ENCODE results near the gene RBM39.
A peak's percentile ranks its signal among the peaks of the same experiment; 100 is the strongest.

RBM39 gene

GRCh38 chr20:35669681-35670080 lies 72.4 kb downstream of the RBM39 start:
- Histone ChIP-seq H3K9ac (ENCODE audit: low read depth in 1 of 2, low read length in 2 of 2) (no peak overlapping the region), H3K27ac (ENCODE audit: low read depth in 2 of 2, low read length in 2 of 2) (no peak overlapping the region), H3K36me3 (ENCODE audit: control insufficient read depth in 2 of 2, insufficient read depth in 2 of 2, low read length in 2 of 2) (peaks cover 35 to 41% of the 10 kb centered on the region in 2 donors), H3K4me3 (ENCODE audit: low read length in 2 of 2) (no peak overlapping the region), H3K9me3 (ENCODE audit: control insufficient read depth in 2 of 2, low read length in 2 of 2) (no peaks in the 10 kb centered on the region), H3K27me3 (ENCODE audit: control insufficient read depth in 2 of 2, insufficient read depth in 2 of 2, low read length in 2 of 2) (no peaks in the 10 kb centered on the region), H3K4me1 (ENCODE audit: control insufficient read depth in 2 of 2, insufficient read depth in 2 of 2, low read length in 2 of 2) (peaks cover 0 to 3% of the 10 kb centered on the region in 2 donors)

GRCh38 chr20:35669221-35669620 lies 72.8 kb downstream of the RBM39 start:
- H3K4me3 ChIP-seq (ENCODE audit: low read length in 2 of 2), result no peak overlapping the region
- H3K27me3 ChIP-seq (ENCODE audit: control insufficient read depth in 2 of 2, insufficient read depth in 2 of 2, low read length in 2 of 2), result no peaks in the 10 kb centered on the region
- H3K9ac ChIP-seq (ENCODE audit: low read depth in 1 of 2, low read length in 2 of 2), result no peak overlapping the region
- no peak overlapping the region for H3K27ac ChIP-seq (ENCODE audit: low read depth in 2 of 2, low read length in 2 of 2)
- peaks cover 30 to 37% of the 10 kb centered on the region in 2 donors for H3K36me3 ChIP-seq (ENCODE audit: control insufficient read depth in 2 of 2, insufficient read depth in 2 of 2, low read length in 2 of 2)
- H3K4me1 ChIP-seq (ENCODE audit: control insufficient read depth in 2 of 2, insufficient read depth in 2 of 2, low read length in 2 of 2), result peaks cover 0 to 3% of the 10 kb centered on the region in 2 donors
- H3K9me3 ChIP-seq (ENCODE audit: control insufficient read depth in 2 of 2, low read length in 2 of 2), result no peaks in the 10 kb centered on the region

GRCh38 chr20:35665949-35666288 lies 76.1 kb downstream of the RBM39 start:
- Histone ChIP-seq H3K9me3 (ENCODE audit: control insufficient read depth in 2 of 2, low read length in 2 of 2) (no peaks in the 10 kb centered on the region), H3K9ac (ENCODE audit: low read depth in 1 of 2, low read length in 2 of 2) (no peak overlapping the region), H3K27ac (ENCODE audit: low read depth in 2 of 2, low read length in 2 of 2) (no peak overlapping the region), H3K4me3 (ENCODE audit: low read length in 2 of 2) (no peak overlapping the region), H3K27me3 (ENCODE audit: control insufficient read depth in 2 of 2, insufficient read depth in 2 of 2, low read length in 2 of 2) (no peaks in the 10 kb centered on the region), H3K4me1 (ENCODE audit: control insufficient read depth in 2 of 2, insufficient read depth in 2 of 2, low read length in 2 of 2) (peaks cover 17 to 22% of the 10 kb centered on the region in 2 donors), H3K36me3 (ENCODE audit: control insufficient read depth in 2 of 2, insufficient read depth in 2 of 2, low read length in 2 of 2) (peaks cover 14 to 22% of the 10 kb centered on the region in 2 donors)

- Histone ChIP-seq H3K4me1 (ENCODE audit: control insufficient read depth in 2 of 2, insufficient read depth in 2 of 2, low read length in 2 of 2) (peaks cover 17 to 26% of the 10 kb centered on the region in 2 donors), H3K27ac (ENCODE audit: low read depth in 2 of 2, low read length in 2 of 2) (peak within 1 kb of the TSS; percentile 95 to 98), H3K9me3 (ENCODE audit: control insufficient read depth in 2 of 2, low read length in 2 of 2) (no peaks in the 10 kb centered on the region), H3K27me3 (ENCODE audit: control insufficient read depth in 2 of 2, insufficient read depth in 2 of 2, low read length in 2 of 2) (no peaks in the 10 kb centered on the region), H3K9ac (ENCODE audit: low read depth in 1 of 2, low read length in 2 of 2) (peak within 1 kb of the TSS; percentile 89 to 99), H3K36me3 (ENCODE audit: control insufficient read depth in 2 of 2, insufficient read depth in 2 of 2, low read length in 2 of 2) (peaks cover 5 to 11% of the 10 kb centered on the region in 2 donors), H3K4me3 (ENCODE audit: low read length in 2 of 2) (peak within 1 kb of the TSS; percentile 86 to 98)
Observed at GRCh38 chr20:35664466-35665206, 77.4 kb downstream of the RBM39 start, which contains the start of the genes CPNE1 and RBM12. CPNE1 (minus strand) TSS chr20:35664900; CDS start chr20:35632923, 31,977 bp downstream. RBM12 (minus strand) TSS chr20:35664900; CDS start chr20:35655322, 9,578 bp downstream.

GRCh38 chr20:35663516-35664465 lies 78.3 kb downstream of the RBM39 start:
- Histone ChIP-seq H3K9ac (ENCODE audit: low read depth in 1 of 2, low read length in 2 of 2) (peak overlapping the region; percentile 89 to 99), H3K4me1 (ENCODE audit: control insufficient read depth in 2 of 2, insufficient read depth in 2 of 2, low read length in 2 of 2) (peaks cover 17 to 26% of the 10 kb centered on the region in 2 donors), H3K36me3 (ENCODE audit: control insufficient read depth in 2 of 2, insufficient read depth in 2 of 2, low read length in 2 of 2) (peaks cover 0 to 2% of the 10 kb centered on the region in 2 donors), H3K9me3 (ENCODE audit: control insufficient read depth in 2 of 2, low read length in 2 of 2) (no peaks in the 10 kb centered on the region), H3K27me3 (ENCODE audit: control insufficient read depth in 2 of 2, insufficient read depth in 2 of 2, low read length in 2 of 2) (no peaks in the 10 kb centered on the region), H3K4me3 (ENCODE audit: low read length in 2 of 2) (peak overlapping the region; percentile 86 to 98), H3K27ac (ENCODE audit: low read depth in 2 of 2, low read length in 2 of 2) (peak overlapping the region; percentile 95 to 98)

- Histone ChIP-seq H3K27ac (ENCODE audit: low read depth in 2 of 2, low read length in 2 of 2) (no peak overlapping the region), H3K4me1 (ENCODE audit: control insufficient read depth in 2 of 2, insufficient read depth in 2 of 2, low read length in 2 of 2) (peaks cover 17 to 26% of the 10 kb centered on the region in 2 donors), H3K36me3 (ENCODE audit: control insufficient read depth in 2 of 2, insufficient read depth in 2 of 2, low read length in 2 of 2) (no peaks in the 10 kb centered on the region), H3K9me3 (ENCODE audit: control insufficient read depth in 2 of 2, low read length in 2 of 2) (no peaks in the 10 kb centered on the region), H3K9ac (ENCODE audit: low read depth in 1 of 2, low read length in 2 of 2) (peak overlapping the region in 1 of 2 donors; percentile 35), H3K4me3 (ENCODE audit: low read length in 2 of 2) (peak overlapping the region in 1 of 2 donors; percentile 98), H3K27me3 (ENCODE audit: control insufficient read depth in 2 of 2, insufficient read depth in 2 of 2, low read length in 2 of 2) (no peaks in the 10 kb centered on the region)
Observed at GRCh38 chr20:35662551-35662950, 79.5 kb downstream of the RBM39 start.

- Histone ChIP-seq H3K9ac (ENCODE audit: low read depth in 1 of 2, low read length in 2 of 2) (no peak overlapping the region), H3K4me3 (ENCODE audit: low read length in 2 of 2) (no peak overlapping the region), H3K36me3 (ENCODE audit: control insufficient read depth in 2 of 2, insufficient read depth in 2 of 2, low read length in 2 of 2) (no peaks in the 10 kb centered on the region), H3K27ac (ENCODE audit: low read depth in 2 of 2, low read length in 2 of 2) (no peak overlapping the region), H3K4me1 (ENCODE audit: control insufficient read depth in 2 of 2, insufficient read depth in 2 of 2, low read length in 2 of 2) (peaks cover 17 to 26% of the 10 kb centered on the region in 2 donors), H3K9me3 (ENCODE audit: control insufficient read depth in 2 of 2, low read length in 2 of 2) (no peaks in the 10 kb centered on the region), H3K27me3 (ENCODE audit: control insufficient read depth in 2 of 2, insufficient read depth in 2 of 2, low read length in 2 of 2) (no peaks in the 10 kb centered on the region)
Observed at GRCh38 chr20:35661908-35662307, 80.2 kb downstream of the RBM39 start.

GRCh38 chr20:35661053-35661452 lies 81.0 kb downstream of the RBM39 start:
- Histone ChIP-seq H3K27ac (ENCODE audit: low read depth in 2 of 2, low read length in 2 of 2) (no peak overlapping the region), H3K4me1 (ENCODE audit: control insufficient read depth in 2 of 2, insufficient read depth in 2 of 2, low read length in 2 of 2) (peaks cover 19 to 26% of the 10 kb centered on the region in 2 donors), H3K4me3 (ENCODE audit: low read length in 2 of 2) (no peak overlapping the region), H3K27me3 (ENCODE audit: control insufficient read depth in 2 of 2, insufficient read depth in 2 of 2, low read length in 2 of 2) (no peaks in the 10 kb centered on the region), H3K9ac (ENCODE audit: low read depth in 1 of 2, low read length in 2 of 2) (no peak overlapping the region), H3K36me3 (ENCODE audit: control insufficient read depth in 2 of 2, insufficient read depth in 2 of 2, low read length in 2 of 2) (no peaks in the 10 kb centered on the region), H3K9me3 (ENCODE audit: control insufficient read depth in 2 of 2, low read length in 2 of 2) (no peaks in the 10 kb centered on the region)

- H3K4me1 ChIP-seq (ENCODE audit: control insufficient read depth in 2 of 2, insufficient read depth in 2 of 2, low read length in 2 of 2), result peaks cover 19 to 26% of the 10 kb centered on the region in 2 donors
- no peaks in the 10 kb centered on the region for H3K27me3 ChIP-seq (ENCODE audit: control insufficient read depth in 2 of 2, insufficient read depth in 2 of 2, low read length in 2 of 2)
- H3K9me3 ChIP-seq (ENCODE audit: control insufficient read depth in 2 of 2, low read length in 2 of 2), result no peaks in the 10 kb centered on the region
- no peak overlapping the region for H3K4me3 ChIP-seq (ENCODE audit: low read length in 2 of 2)
- peaks cover under 1% of the 10 kb centered on the region in 2 donors for H3K36me3 ChIP-seq (ENCODE audit: control insufficient read depth in 2 of 2, insufficient read depth in 2 of 2, low read length in 2 of 2)
- no peak overlapping the region for H3K27ac ChIP-seq (ENCODE audit: low read depth in 2 of 2, low read length in 2 of 2)
- no peak overlapping the region for H3K9ac ChIP-seq (ENCODE audit: low read depth in 1 of 2, low read length in 2 of 2)
Observed at GRCh38 chr20:35660122-35660937, 81.7 kb downstream of the RBM39 start.
